Measurements from ENCODE around the gene C1QC.

C1QC gene

DNA sequence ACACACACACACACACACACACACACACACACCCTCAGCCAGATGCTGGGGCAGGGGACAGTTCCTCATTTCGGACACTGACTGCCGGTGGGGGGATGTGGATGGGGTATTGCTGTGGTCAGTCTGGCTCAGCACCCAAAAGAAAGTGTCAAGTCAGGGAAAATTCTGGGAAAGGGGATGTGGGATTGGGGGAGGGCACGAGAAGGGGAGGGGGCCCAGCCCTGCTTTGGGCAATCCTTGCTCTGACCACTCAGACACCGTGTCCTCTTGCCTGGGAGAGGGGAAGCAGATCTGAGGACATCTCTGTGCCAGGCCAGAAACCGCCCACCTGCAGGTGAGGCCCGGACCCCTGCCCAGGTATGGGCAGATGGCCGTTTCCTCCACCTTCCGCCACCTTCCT lies at the start of gene C1QC:
Gene C1QC (plus strand): TSS at position 253 of the 400 bp plus-strand sequence. CDS start 391 bp downstream, outside the sequence.
- DNase-seq (ENCODE audit: low read depth), result no peak

DNA sequence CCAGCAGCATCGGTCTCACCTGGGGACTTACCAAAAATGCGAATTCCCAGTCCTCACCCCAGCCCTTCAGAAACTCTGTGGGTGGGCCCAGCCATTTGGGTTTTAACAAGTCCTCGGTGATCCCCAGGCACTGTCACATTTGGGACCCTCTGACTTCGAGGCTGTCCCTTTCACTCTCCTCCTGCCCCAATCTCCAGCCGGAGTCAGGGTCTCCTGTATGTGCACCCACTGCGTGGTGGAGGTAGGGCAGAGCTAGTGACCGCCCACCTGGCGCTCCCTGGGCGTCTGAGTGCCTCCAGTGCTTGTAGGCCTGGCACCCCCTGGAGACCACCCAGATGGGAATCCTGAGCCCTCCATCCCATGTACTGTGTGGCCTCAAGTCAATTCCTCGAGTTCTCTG lies 49.0 kb upstream of the C1QC start:
- no peak for DNase-seq (ENCODE audit: low read depth)

- DNase-seq (ENCODE audit: low read depth), result no peak
These were observed 48.3 kb upstream of the C1QC start for GRCh38 chr1:22595108-22595507.

DNA sequence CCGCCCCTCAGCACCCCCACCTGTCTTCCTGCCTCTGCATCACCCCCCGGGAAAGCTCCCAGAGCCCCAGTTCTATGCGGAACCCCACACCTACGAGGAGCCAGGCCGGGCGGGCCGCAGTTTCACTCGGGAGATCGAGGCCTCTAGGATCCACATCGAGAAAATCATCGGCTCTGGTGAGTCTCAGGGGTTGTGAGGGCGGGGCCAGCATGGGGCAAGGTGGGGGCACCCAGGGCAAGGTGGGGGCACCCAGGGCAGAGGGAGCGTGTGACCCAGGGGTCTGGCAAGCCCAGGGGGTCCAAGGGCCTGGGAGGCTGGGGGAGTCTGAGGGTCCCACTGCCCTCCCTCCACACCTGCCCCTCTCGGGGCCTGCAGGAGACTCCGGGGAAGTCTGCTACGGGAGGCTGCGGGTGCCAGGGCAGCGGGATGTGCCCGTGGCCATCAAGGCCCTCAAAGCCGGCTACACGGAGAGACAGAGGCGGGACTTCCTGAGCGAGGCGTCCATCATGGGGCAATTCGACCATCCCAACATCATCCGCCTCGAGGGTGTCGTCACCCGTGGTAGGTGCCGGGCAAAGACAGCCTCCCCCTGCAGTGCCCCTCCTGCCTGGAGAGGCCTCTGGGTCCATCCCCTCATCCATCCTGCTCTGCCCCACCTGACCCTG lies 46.0 kb upstream of the C1QC start:
- no peak for DNase-seq (ENCODE audit: low read depth)

- no peak for DNase-seq (ENCODE audit: low read depth)
These were observed 45.4 kb upstream of the C1QC start for GRCh38 chr1:22597996-22598395.

DNA sequence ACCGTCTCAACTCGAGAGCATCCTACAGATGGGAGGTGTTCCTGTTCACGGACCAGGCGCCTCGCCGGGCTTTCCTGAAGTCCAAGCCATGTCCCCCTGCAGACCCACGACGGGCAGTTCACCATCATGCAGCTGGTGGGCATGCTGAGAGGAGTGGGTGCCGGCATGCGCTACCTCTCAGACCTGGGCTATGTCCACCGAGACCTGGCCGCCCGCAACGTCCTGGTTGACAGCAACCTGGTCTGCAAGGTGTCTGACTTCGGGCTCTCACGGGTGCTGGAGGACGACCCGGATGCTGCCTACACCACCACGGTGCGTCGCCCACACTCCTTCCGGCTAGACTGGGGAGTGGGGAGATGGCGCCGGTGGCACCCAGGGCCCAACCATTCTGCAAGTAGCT lies 44.7 kb upstream of the C1QC start:
- DNase-seq (ENCODE audit: low read depth), result no peak

DNA sequence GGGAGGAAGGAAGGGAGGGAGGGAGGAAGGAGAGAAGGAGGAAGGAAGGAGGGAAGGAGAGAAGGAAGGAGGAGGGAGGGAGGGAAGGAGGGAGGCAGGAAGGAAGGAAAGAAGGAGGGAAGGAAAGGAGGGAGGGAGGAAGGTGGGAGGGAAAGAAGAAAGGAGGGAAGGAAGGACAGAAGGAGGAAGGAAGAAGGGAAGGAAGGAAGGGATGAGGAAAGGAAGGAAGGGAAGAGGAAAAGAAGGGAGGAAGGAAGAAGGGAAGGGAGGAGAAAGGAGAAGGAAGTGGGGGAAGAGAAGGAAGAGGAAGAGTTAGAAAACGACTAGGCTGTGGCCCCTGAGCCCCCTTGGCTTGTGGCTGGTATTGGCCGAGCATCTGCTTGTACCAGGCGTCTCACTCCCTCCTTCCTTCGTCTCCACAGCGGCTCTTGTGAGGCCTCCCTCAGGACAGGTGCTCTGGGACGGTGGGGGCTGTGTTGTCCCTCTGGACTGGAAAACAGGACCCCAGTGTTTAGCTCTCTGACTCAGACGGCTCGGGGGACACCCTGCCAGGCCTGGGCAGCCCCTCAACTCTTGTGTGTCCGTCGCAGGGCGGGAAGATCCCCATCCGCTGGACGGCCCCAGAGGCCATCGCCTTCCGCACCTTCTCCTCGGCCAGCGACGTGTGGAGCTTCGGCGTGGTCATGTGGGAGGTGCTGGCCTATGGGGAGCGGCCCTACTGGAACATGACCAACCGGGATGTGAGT lies 43.2 kb upstream of the C1QC start:
- no peak for DNase-seq (ENCODE audit: low read depth)

- DNase-seq (ENCODE audit: low read depth), result no peak
These were observed 42.4 kb upstream of the C1QC start for GRCh38 chr1:22600817-22601605.

DNA sequence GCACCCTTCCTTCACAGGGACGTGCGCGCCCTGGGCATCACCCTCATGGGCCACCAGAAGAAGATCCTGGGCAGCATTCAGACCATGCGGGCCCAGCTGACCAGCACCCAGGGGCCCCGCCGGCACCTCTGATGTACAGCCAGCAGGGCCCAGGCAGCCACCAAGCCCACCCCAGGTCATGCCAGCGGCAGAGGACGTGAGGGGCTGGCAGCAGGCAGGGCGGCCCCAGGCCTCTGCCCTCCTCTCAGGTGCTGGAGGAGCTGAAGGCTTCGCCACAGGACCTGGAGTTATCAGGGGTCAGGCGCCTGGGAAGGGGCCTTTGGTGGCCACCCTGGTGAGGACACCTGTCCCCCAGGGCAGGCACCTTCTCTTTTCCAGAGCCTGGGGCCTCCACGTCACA lies 41.8 kb upstream of the C1QC start:
- no peak for DNase-seq (ENCODE audit: low read depth)

DNA sequence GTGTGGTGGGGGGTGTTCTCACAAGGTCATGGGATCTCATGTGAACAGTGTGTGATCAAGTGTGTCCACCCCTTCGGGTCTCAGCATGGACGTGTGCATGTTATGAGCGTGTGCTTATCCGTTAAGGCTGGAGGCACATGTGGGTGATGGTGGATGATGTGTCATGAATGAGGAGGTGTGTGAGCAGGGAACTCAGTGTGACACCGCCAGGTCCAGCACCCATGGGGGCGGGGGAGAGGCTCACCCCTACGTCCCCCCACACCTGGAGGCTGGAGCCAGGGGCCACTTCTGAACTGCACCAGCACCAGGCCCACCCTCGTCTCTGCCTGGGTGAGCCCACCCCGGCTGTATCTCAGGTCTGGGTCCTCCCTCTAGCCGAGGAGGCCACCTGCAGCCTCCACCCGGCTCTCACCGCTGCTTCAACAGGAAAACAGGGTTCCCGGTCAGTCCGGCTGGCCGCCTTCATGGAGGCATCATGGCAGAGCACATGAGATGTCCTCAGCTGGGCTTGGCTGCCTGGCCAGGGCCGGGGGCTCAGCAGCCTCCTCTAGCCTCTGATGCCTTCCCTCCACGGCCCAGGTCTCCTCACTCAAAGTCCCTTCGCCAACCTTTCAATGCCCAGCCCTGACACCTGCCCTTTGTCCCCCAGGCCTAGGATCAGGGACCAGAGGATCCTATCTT lies 41.2 kb upstream of the C1QC start:
- no peak for DNase-seq (ENCODE audit: low read depth)

DNA sequence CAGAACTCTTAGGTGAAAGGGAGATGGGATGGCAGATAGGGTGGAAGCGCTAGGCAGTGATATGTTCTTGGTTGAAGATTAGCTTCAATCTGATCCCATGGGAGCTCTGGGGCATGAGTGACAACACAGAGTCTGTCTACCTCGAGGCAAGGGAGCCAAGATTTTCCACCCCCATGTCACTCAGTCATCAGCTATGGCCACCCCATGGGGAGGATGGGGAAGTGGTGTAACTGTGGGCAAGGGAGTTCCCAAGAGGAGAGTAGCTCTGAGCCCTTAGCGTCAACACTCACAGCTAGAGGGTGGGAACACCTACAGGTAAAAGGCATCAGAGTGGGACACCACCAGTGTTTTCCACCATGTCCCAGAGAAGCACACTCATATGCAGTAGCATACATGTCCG lies 37.3 kb upstream of the C1QC start:
- DNase-seq (ENCODE audit: low read depth), result no peak

DNA sequence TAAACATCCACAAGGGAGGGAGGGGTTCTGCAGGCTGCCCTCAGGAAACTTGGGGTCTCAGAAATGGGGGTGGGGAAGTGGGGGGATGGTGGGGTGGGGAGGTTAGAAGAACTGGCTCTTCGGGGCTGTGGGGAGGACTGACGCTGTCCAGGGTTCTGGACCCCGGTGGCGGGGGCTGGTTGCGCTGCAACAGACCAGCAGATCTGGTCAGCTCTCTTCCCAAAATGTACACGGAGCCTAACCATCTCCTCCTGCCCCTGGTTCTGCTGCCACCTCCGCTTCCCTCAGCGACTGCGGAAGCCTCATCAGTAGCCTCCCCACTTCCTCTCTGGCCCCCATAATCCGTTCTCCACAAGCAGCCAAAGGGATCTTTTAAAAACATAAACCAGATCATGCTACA lies 36.3 kb upstream of the C1QC start:
- DNase-seq (ENCODE audit: low read depth), result no peak

- no peak for DNase-seq (ENCODE audit: low read depth)
These were observed 35.1 kb upstream of the C1QC start for GRCh38 chr1:22608361-22608760.

DNA sequence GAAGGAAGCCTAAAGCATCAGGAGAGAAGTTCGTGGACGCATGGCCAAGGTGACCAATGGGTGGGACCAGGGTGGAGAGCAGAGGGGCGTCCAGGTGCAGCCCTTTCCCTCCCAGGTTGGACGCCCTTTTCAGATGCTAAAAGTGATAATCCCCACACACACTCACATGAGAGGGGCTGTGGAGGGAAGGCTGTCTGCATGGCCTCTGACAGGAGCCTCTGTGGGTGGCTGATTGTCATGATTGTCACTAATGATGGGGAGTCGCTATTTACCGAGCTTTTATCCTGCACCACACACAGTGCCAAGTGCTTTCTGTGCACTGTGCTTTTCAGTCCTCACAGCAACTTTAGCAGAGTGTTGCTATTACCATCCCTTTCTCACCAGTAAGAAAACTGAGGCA lies 34.1 kb upstream of the C1QC start:
- DNase-seq (ENCODE audit: low read depth), result no peak

DNA sequence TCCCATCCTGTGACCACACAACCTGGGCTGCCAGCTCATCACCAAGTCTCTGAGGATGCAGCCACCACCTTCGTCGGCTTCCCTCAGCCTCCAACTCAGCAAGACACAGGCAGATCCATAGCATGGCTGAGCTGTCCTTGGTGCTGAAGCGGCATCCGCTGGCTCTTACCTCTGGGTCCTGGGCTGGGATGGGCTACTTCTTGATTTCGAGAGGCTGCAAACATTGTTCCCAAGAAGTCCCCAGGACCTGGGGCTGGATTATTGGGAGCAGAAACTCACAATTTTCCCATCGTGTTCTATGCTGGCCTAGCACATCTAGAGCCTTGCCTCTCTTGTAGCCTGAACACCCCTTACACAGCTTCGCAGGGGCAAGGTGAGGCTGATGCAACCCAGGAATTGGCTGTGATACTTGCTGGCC lies 31.9 kb upstream of the C1QC start:
- peak; percentile 53 for DNase-seq (ENCODE audit: low read depth)

GRCh38 chr1:22612671-22613571 lies 30.5 kb upstream of the C1QC start:
- no peak for DNase-seq (ENCODE audit: low read depth)

DNA sequence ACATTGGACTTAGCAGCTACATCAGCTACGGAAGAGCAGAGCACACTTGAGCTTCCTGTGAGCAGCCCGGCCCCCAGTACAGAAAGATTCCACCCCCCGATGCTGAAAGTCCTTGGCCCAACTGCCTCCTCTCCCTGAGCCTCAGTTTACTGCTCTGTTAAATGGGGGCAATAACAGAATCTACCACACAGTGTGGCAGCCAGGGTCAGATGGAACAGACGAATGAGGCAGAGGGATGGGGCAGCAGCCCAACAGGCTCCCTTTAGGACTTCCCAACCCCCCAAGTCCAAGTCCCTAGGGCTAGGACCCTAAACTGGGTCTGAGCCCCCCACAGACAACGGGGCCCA lies 29.9 kb upstream of the C1QC start:
- DNase-seq (ENCODE audit: low read depth), result no peak

DNA sequence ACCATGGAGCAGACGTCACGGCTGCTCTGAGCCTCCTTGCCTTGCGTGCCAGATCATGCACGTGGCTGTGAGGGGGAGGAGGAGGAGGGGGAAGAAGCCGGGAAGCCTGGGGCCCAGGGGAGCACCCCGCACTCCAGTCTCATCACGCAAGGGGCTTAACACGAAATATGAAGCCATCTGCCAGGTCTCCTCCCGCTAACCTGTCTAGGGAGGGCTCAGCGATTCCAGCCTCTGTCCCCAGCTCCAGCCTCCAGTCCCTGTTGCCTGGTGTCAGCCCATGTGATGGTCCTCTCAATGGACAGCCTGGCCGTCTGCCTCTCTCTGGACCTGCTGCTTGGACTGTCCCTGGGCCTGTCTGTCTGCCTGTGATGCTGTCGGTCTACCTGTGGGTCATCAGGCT lies 29.5 kb upstream of the C1QC start:
- no peak for DNase-seq (ENCODE audit: low read depth)

DNA sequence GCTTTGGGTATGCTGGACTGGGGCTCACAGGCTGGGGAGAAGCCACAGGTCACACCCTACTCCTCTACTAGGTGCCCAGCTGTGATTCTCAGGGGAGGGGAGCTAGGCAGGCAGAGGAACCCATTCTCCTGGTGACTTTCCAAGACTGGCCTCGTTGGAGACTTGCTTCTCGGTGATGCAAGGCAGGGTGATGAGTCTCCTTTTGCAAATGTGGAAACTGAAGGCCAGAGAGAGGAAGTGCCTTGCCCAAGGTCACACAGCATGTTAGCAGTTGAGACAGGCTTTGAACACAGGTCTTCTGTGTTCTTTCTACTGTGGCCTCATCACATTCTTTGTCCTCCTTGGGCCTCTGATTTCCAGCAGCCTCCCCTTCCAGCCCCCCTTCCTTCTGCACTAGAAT lies 27.5 kb upstream of the C1QC start:
- DNase-seq (ENCODE audit: low read depth), result no peak

DNA sequence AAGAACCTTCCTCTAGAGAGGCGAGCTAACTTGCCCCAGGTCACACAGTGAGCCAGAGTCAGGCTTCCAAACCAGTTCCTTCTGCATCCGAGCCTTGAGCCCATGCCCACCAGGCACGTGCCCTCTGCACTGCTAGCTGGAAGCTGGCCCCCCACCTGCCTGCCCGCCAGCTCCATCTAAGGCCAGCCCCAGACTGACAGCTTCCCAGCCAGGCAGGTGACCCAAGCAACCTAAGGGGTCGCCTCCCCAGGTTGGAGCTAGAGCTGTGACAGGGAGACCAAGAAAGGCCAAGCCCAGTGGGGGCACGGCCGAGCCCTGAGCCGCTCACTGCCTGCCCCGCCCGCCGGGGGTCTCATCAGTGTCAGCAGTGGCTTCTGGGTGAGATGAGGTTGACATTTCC lies 26.9 kb upstream of the C1QC start:
- no peak for DNase-seq (ENCODE audit: low read depth)

- no peak for DNase-seq (ENCODE audit: low read depth)
These were observed 25.4 kb upstream of the C1QC start for GRCh38 chr1:22618056-22618455.

GRCh38 chr1:22619252-22619651 lies 24.2 kb upstream of the C1QC start:
- no peak for DNase-seq (ENCODE audit: low read depth)

All from ELR (cell line).